ENCODE results near the gene DPP6. TPM values are rescaled to one million over a fixed set of nuclear protein-coding genes. Genes with fewer than 3 reads are reported as not detected.
A peak's percentile ranks its signal among the peaks of the same experiment; 100 is the strongest.

Gene DPP6
- total and polyA plus RNA-seq, 2 of the 8 experiments (the other 6 are each of a cell fraction or from before 2014, with no cell fraction given) = 4.7 to 6.8 TPM

DNA sequence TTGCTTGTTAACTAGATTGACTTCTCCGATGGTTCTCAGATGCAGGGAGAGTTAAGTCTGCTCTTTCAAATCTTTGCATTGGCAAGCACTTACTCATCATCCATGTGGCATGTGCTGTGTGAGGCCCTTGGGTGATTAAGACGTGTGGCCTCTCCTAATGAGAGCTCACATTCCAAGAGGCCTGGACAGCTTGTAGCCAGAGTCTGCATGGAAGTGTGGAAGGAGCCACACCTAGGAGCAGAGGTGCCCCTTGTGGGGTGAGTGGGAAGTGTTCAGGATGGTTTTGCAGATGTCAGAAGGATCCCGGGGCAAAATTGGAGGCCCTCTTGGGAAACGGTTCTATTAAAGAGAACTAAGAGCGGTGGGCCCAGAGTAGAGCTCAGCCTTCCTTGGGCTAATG is 724.8 kb downstream of the DPP6 start:
- H4K20me1 ChIP-seq (replicated peaks in 1 of 2; ENCODE audit: control insufficient read depth in 1 of 2, insufficient read depth in 2 of 2, low read length in 2 of 2) = no peaks in the 10 kb centered on the region
- no peak overlapping the region; the same call in 1 of the 2 replicates for H4K8ac ChIP-seq (ENCODE audit: extremely low read depth, insufficient read depth, low read length)
- no peak for FAIRE-seq
- H3K23ac ChIP-seq (ENCODE audit: insufficient read length) = no peak overlapping the region
- no peak overlapping the region for H4K91ac ChIP-seq (replicated peaks; ENCODE audit: insufficient read length, low read length)
- no peak overlapping the region for H3K27ac ChIP-seq (ENCODE audit: low read depth, low read length)
- H3K27me3 ChIP-seq (replicated peaks in 1 of 4; ENCODE audit: control insufficient read depth in 3 of 4, extremely low read depth in 1 of 4, insufficient read depth in 3 of 4, low read length in 3 of 4) = no peaks in the 10 kb centered on the region
- H3K79me1 ChIP-seq (ENCODE audit: low read depth, low read length) = no peaks in the 10 kb centered on the region
- H2BK12ac ChIP-seq (ENCODE audit: low read depth, low read length) = no peak overlapping the region
- CTCF ChIA-PET (ENCODE audit: partially characterized antibody) = interaction anchor here (0.5 to 3.9 kb wide), 21 partner anchors 8 to 846 kb away, joined by 3 to 20 read pairs (median 3); no protein-coding TSS in a partner anchor
- H2BK20ac ChIP-seq (ENCODE audit: low read length) = no peak overlapping the region
- peaks cover 0 to 3% (median 0%) of the 10 kb centered on the region in 4 experiments; a peak in 1 of 7 replicates for H3K4me1 ChIP-seq (replicated peaks in 1 of 4; ENCODE audit: control insufficient read depth in 3 of 4, insufficient read depth in 4 of 4, low read length in 3 of 4)
- peaks cover 15% of the 10 kb centered on the region; the same call in 1 of the 2 replicates for H3K23me2 ChIP-seq (ENCODE audit: low read depth, low read length)
- no peak overlapping the region for H3K14ac ChIP-seq (ENCODE audit: insufficient read length)
- H2BK5ac ChIP-seq (ENCODE audit: low read depth, low read length) = no peak overlapping the region
- no peak for DNase-seq (ENCODE audit: low read depth in 1 of 2, low spot score in 2 of 2)
- no peak overlapping the region for H2BK15ac ChIP-seq (ENCODE audit: low read length)
- no peak overlapping the region for H2BK120ac ChIP-seq (replicated peaks; ENCODE audit: low read depth, low read length)
- H3K4ac ChIP-seq (replicated peaks; ENCODE audit: insufficient read length, low read depth, low read length) = no peak overlapping the region
- no peak overlapping the region for H3K4me2 ChIP-seq (ENCODE audit: insufficient read depth in 1 of 2, low read depth in 2 of 2, low read length in 2 of 2)
- no peak overlapping the region for H2AFZ ChIP-seq (ENCODE audit: low read length)
- no peak overlapping the region for H4K5ac ChIP-seq (ENCODE audit: insufficient read length, low read depth, low read length)
- no peak overlapping the region for H3K4me3 ChIP-seq (ENCODE audit: extremely low read depth in 1 of 4, insufficient read depth in 2 of 4, low read depth in 3 of 4, low read length in 4 of 4)
- no peak overlapping the region for H2AK5ac ChIP-seq (ENCODE audit: low read depth, low read length)
- WGBS, 2 experiments (ENCODE audit: extremely low coverage in 1 of 2, insufficient coverage in 1 of 2, insufficient read length in 1 of 2, insufficient replicate concordance in 2 of 2, low coverage in 1 of 2, low lambda C conversion rate in 2 of 2, missing lambda C conversion rate in 1 of 2) = 82% methylated on average over 5 of the region's 5 CpGs; no CpG with 5 or more reads in 1 of the 2 experiments
- no peaks in the 10 kb centered on the region for H3K79me2 ChIP-seq (ENCODE audit: control insufficient read depth in 1 of 2, insufficient read depth in 2 of 2, low read length in 2 of 2)
- H3K56ac ChIP-seq (replicated peaks; ENCODE audit: insufficient read length, low read depth, low read length) = no peak overlapping the region
- no peaks in the 10 kb centered on the region for H3K36me3 ChIP-seq (ENCODE audit: control insufficient read depth in 2 of 4, insufficient read depth in 4 of 4, low read length in 3 of 4)
- no peaks in the 10 kb centered on the region for H3K9me3 ChIP-seq (ENCODE audit: insufficient read depth in 2 of 2, low read depth in 1 of 2, low read length in 1 of 2)
- H3K9ac ChIP-seq (replicated peaks in 1 of 4; ENCODE audit: extremely low read depth in 1 of 4, low read depth in 3 of 4, low read length in 3 of 4) = no peak overlapping the region
- no peak overlapping the region for H3K18ac ChIP-seq (ENCODE audit: extremely low read depth, low read length)
- POLR2A ChIA-PET (ENCODE audit: partially characterized antibody) = interaction anchor here (1.5 kb wide), 1 partner anchor 8 kb away, joined by 4 read pairs; no protein-coding TSS in a partner anchor
- TF ChIP-seq NRF1 (IDR thresholded peaks at IDR 0.05; ENCODE audit: low read depth, low read length) (no peak), SRF (IDR thresholded peaks at IDR 0.05; ENCODE audit: low read depth, low read length) (no peak), RAD21 (IDR thresholded peaks at IDR 0.05 in 1 of 2, conservative IDR thresholded peaks at IDR 0.05 in 1 of 2; ENCODE audit: low read depth in 2 of 2, low read length in 2 of 2) (peak; percentile 35 to 37; a peak in 2 of 4 replicates), CBX5 (IDR thresholded peaks at IDR 0.05; ENCODE audit: low read depth, low read length) (no peak), RNF2 (IDR thresholded peaks at IDR 0.05; ENCODE audit: borderline replicate concordance, low read depth, low read length, missing control alignments, poor library complexity, severe bottlenecking) (no peak), CEBPB (IDR thresholded peaks at IDR 0.05; ENCODE audit: low read depth, low read length) (no peak), BCL11A (IDR thresholded peaks at IDR 0.05; ENCODE audit: low read depth in 2 of 2, low read length in 2 of 2) (no peak), MAX (IDR thresholded peaks at IDR 0.05) (no peak)
- TF ChIP-seq, protein P1, sequence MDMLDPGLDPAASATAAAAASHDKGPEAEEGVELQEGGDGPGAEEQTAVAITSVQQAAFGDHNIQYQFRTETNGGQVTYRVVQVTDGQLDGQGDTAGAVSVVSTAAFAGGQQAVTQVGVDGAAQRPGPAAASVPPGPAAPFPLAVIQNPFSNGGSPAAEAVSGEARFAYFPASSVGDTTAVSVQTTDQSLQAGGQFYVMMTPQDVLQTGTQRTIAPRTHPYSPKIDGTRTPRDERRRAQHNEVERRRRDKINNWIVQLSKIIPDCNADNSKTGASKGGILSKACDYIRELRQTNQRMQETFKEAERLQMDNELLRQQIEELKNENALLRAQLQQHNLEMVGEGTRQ (IDR thresholded peaks at IDR 0.05; ENCODE audit: low read length) = no peak
